ENCODE measurements around the gene TTC34.

DNA sequence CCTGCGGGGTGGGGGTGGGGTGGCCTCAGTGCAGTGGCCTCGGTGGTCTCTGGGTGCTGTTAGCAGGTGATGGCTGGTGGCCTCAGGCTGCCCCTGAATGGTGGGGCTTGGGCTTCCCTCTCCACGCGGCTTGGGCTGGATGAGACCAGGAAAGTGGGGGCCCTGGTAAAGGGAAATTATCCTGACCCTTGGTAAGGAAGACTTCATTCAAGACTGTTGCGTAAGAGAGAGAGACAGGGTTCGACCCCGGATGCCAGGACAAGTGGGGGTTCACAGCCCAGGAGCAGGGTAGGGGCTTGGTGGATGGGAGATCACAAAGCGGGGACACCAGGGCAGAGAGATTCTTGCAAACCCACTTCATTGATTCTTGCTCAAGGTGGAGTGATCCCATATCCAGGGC is 5.5 kb upstream of the TTC34 start:
- TF ChIP-seq POLR2AphosphoS5 (IDR thresholded peaks at IDR 0.05; ENCODE audit: low read depth, low read length) (no peak), TAF1 (IDR thresholded peaks at IDR 0.05; ENCODE audit: borderline replicate concordance, low read depth, low read length) (no peak)

Data from GM12892 (cell line).